HG02885 (cell line): ENCODE measurements around the gene SASH1.
"Not testable (repeated sequence)": the region's sequence is repeated elsewhere in the genome, so short reads cannot be mapped to it uniquely, and the experiment has no call there.

Source experiments
- ATAC-seq: cut with Tn5 transposase; IDR thresholded peaks from one replicate; pipeline ENCODE4 v1.9.1; 2021; ENCODE audit warnings: mild to moderate bottlenecking; ENCODE audit not compliant: unreplicated experiment, poor library complexity

Gene SASH1

DNA sequence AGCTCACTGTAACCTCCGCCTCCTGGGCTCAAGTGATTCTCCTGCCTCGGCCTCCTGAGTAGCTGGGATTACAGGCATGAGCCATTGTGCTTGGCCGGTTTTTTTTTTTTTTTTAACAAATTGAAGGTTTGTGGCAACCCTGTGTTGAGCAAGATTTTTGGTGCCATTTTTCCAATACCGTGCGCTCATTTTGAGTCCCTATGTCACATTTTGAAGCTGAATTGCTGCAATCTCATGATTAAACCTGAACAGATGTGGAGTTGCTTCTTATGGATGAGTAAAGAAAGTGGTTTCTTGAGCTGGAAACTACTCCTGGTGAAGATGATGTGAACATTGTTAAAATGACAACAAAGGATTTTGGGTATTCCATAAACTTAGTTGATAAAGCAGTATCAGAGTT lies 16.6 kb downstream of the SASH1 start:
- ATAC-seq: no peak

DNA sequence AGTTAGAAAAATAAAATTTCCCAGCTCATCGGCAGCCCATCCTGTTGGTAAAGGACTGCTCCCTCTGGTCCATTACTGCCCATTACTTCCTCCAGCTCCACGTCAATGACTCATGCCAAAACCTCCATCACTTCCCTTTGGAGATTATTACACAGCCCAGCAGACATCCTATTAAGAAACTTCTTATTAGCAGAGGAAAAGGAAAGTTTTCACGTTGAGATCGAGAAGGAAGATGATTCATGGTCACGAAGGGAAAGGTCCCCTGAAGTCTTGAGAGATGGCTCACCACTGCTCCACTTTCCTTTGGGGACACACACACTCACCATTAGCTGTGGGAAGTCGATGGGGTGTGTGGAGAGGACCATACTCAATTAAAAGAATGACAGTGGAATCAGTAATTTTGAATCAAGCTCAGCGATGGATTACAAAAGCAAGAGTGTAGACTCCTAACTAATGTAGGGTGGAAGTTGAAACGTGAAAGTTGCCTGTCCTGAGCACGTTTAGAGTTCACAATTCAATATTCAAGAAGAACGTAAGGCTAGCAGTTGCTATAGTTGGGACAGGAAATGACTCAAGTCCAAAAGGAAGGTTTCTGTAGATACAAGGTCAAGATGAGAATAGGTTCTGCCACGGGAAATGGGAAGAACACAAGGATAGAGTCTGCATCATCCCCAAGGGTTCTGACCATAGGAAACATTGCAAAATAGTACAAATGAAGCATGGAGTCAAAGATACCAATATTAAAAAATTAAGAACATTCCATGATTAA lies 21.6 kb downstream of the SASH1 start:
- no peak for ATAC-seq

DNA sequence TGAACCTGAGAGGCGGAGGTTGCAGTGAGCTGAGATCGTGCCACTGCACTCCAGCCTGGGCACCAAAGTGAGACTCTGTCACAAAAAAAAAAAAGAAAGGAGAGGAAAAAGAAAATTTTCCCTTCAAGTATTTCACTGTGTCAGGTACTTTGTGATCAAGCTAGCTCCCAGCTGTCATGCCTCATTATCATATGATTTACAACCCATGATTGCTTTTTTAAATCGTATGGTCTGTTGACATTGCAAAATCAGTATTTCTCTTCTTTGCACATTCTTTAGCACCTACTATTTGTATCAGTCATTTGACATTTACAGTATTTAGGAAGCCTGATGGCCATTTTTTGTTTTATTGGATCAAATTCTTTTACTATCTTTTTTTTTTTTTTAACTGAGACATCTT lies 22.4 kb downstream of the SASH1 start:
- ATAC-seq: no peak

- no peak for ATAC-seq
Observed at GRCh38 chr6:148367411-148368024, 24.9 kb downstream of the SASH1 start.

DNA sequence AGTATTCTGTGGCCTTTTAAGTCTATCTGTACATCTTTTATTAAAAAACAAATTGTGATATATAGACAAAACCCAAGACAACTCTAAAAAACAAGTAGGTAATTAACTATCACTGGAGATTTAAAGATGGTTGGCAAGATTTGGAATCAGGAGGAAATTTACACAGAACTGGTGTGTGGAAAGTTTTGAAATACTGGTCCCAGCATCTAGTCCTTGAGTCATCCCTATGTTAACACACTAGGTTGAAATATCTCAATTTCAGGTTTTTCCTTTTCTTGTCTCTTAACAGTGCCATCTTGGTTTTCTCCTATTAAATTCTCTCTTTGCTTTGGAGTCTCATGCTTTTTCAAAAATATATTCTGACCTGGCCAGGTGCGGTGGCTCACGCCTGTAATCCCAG lies 27.5 kb downstream of the SASH1 start:
- no peak for ATAC-seq

DNA sequence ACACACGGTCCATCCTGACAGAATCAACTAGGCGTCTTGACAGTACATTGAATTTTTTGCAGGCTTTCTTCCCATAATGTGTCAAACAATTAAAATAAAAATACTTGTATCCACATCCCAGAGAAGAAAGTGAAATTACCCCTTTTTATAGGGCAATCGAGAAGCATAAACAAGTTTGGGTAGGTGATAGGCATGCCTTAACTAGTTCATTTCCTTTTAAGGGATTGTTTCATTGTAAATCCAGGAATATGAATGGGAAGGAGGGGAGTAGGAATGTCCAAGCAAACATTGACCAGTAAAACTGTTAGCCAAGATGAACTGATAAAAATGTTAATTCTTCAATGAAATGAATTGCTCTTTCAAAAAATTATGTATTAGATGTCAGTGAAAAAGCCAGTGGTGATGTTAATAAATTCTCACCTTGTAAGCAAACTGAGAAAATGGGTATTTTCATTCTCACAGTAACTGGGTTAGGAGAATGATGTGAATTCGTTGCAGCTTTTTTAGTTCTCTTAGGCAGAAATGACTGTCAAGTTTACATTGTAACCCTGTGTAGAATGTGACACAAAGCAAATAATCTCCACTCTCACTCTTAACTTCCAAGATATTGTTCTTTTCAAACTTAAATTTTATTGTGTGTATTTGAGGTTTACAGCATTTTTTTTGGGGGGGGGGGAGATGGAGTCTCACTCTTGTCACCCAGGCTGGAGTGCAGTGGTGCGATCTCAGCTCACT lies 31.6 kb downstream of the SASH1 start:
- no peak for ATAC-seq

DNA sequence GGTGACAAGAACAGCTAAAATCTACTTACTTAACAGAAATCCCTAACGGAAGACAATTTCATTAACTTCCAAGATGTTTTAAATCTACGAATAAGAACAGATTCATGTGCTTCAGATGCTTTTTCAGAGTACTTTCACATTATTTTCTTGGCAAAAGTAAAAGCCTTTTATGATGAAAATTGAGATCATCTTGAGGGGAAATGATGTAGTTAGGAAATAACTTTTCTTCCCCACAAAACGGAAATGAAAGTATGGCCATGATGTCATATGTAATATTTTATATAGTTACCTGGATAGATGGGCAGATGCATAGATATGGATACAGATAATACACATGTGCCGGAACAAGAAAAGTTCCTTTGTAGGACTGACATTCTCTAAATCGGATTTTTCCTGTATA lies 32.8 kb downstream of the SASH1 start:
- ATAC-seq: no peak

DNA sequence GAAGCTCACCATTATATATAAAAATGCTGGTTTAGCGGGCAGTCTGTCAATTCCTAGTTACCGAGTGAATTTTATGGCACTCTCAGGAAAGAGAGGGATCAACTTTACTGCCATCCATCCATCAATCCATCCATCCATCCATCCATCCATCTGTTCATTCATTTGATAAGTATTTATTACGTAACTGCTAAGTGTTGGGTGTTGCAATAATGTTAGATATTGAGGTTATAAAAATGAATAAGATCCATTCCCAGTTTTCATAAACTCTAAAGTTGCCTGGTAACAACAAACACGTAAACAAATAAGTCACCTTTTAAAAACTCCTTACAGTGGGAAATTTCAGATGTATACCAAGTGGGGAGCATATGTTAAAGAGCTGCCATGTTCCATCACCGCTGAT lies 36.8 kb downstream of the SASH1 start:
- ATAC-seq: no peak

- ATAC-seq: no peak
Observed at GRCh38 chr6:148379966-148380713, 37.5 kb downstream of the SASH1 start.

DNA sequence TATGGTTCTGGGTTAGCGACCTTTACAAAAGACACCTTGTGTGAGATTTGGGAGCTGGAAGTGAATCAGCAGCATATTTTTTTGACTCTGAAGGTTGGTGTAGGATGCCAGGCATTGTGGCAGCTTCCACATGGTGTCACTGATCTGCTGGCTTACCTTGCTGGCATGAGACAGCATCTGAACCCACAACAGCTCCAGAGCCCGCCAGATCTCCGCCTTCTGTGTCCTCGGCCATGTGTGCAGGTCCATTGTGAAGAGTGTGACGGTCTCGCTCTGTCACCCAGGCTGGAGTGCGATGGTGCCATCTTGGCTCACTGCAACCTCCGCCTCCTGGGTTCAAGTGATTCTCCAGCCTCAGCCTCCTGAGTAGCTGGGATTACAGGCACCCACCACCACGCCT lies 39.4 kb downstream of the SASH1 start:
- ATAC-seq: not testable (repeated sequence)

DNA sequence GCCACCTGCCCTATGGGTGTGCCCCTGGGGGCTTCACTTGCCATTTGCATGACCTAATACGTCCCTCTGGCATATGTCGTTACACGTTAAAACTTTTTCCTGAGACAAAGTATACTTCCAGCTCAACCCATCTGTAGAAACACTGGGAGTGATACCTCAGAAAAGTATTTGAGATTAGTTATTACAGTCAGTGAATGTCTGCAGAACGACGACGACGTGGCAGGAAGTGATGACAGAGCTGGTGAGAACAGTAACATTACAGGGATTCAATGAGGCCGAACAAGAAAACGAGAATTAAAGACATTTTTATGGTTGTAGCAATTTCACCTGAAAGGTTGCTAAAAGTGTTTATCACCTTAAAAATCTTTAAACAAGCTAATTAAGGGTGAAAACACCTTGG lies 40.2 kb downstream of the SASH1 start:
- no peak for ATAC-seq

- no peak for ATAC-seq
Observed at GRCh38 chr6:148383658-148384368, 41.2 kb downstream of the SASH1 start.

DNA sequence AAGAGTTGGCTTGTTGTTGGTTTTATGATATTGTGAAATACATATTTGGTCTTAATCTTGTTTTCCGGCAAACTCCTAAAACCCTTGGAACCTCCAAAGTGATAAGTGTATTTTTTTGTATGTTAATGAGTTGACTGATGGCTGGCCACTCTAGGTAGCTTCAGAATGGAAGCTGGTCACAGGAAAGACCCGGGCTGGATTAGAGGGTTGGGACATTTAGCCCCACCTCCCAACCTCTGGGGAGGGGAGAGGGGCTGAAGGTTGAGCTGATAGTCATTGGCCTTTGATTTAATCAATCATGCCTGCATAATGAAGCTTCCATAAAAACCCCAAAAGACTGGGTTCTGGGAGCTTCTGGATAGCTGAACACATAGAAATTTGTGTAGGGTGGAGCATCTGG lies 42.7 kb downstream of the SASH1 start:
- ATAC-seq: no peak

GRCh38 chr6:148388521-148388920 lies 45.9 kb downstream of the SASH1 start:
- ATAC-seq: no peak

GRCh38 chr6:148389086-148389485 lies 46.4 kb downstream of the SASH1 start:
- no peak for ATAC-seq

DNA sequence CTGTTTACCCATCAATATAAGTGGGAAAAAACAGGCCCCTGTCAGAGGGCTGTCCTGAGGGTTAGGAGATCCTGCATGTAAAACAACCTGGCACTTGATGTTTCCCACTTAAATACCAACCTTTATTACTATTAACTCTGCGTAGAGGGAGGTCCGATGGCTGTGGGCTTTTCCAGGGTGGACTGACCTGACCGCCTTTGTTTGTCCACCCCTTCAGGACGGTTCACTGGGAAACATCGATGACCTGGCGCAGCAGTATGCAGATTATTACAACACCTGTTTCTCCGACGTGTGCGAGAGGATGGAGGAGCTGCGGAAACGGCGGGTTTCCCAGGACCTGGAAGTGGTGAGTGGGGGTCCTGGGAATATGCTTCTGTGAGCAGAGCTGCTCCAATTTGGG lies 47.3 kb downstream of the SASH1 start:
- no peak for ATAC-seq

GRCh38 chr6:148392127-148392526 lies 49.5 kb downstream of the SASH1 start:
- not testable (repeated sequence) for ATAC-seq

GRCh38 chr6:148392671-148393070 lies 50.0 kb downstream of the SASH1 start:
- no peak for ATAC-seq

GRCh38 chr6:148395583-148396101 lies 53.0 kb downstream of the SASH1 start:
- ATAC-seq: no peak

DNA sequence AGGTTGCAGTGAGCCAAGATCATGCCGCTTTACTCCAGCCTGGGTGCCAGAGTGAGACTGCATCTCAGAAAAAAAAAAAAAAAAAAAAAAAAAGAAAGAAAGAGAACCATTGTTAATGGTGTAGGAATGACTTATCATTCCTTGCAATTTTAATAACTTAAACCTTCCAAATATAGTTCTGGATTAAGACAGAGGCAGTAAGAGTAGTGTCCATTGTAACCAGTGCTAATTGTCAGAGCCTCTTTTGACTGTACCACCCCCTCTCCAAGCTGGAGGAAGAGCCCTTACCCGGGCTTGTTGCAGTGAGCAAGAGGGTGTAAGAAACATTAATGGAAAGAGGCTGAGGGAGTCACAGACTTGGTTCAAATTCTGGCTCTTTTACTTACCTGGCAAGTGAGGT lies 53.8 kb downstream of the SASH1 start:
- ATAC-seq: no peak
